GM19240 (cell line): ENCODE results near the gene RNF8.
A peak's percentile ranks its signal among the peaks of the same experiment; 100 is the strongest.

Experiments
- DNase-seq: peaks from one replicate; pipeline ENCODE4 v3.0.0; 2011; ENCODE audit warnings: low spot score; ENCODE audit not compliant: insufficient read length

RNF8 gene

GRCh38 chr6:37357860-37358259 is 4.1 kb downstream of the RNF8 start:
- no peak for DNase-seq

- DNase-seq = no peak
Measured at GRCh38 chr6:37359039-37359438, 5.3 kb downstream of the RNF8 start.

GRCh38 chr6:37362101-37362828 is 8.5 kb downstream of the RNF8 start:
- DNase-seq = no peak

- DNase-seq = no peak
Measured at GRCh38 chr6:37365791-37366190, 12.0 kb downstream of the RNF8 start.

- DNase-seq = no peak
Measured at GRCh38 chr6:37366910-37367309, 13.1 kb downstream of the RNF8 start.

- DNase-seq = no peak
Measured at GRCh38 chr6:37368961-37369320, 15.2 kb downstream of the RNF8 start.

- no peak for DNase-seq
Measured at GRCh38 chr6:37369321-37370201, 15.8 kb downstream of the RNF8 start.

GRCh38 chr6:37371154-37372083 is 17.6 kb downstream of the RNF8 start:
- no peak for DNase-seq

GRCh38 chr6:37372116-37372515 is 18.3 kb downstream of the RNF8 start:
- DNase-seq = no peak

GRCh38 chr6:37373822-37374471 is 20.2 kb downstream of the RNF8 start:
- DNase-seq = no peak

GRCh38 chr6:37375376-37375775 is 21.6 kb downstream of the RNF8 start:
- no peak for DNase-seq

- no peak for DNase-seq
Measured at GRCh38 chr6:37376078-37376743, 22.4 kb downstream of the RNF8 start.

GRCh38 chr6:37381579-37381978 is 27.8 kb downstream of the RNF8 start:
- peak; percentile 13 for DNase-seq

- no peak for DNase-seq
Measured at GRCh38 chr6:37382994-37383765, 29.4 kb downstream of the RNF8 start.

- DNase-seq = no peak
Measured at GRCh38 chr6:37388578-37388977, 34.8 kb downstream of the RNF8 start.

- no peak for DNase-seq
Measured at GRCh38 chr6:37389857-37390256, 36.1 kb downstream of the RNF8 start.

GRCh38 chr6:37391120-37391519 is 37.3 kb downstream of the RNF8 start:
- no peak for DNase-seq

- no peak for DNase-seq
Measured at GRCh38 chr6:37392821-37393220, 39.0 kb downstream of the RNF8 start.

- DNase-seq = no peak
Measured at GRCh38 chr6:37393381-37393929, 39.7 kb downstream of the RNF8 start.
